Osteoblast (primary cell): ENCODE results near the gene THAP9. TPM values are rescaled to one million over a fixed set of nuclear protein-coding genes. Genes with fewer than 3 reads are reported as not detected.

Experiments
- DNase-seq: peaks from one replicate; pipeline ENCODE4 v3.0.0; 2011; ENCODE audit warnings: low spot score, mixed read lengths; ENCODE audit not compliant: insufficient read length; ENCODE audit errors: missing footprints
- H2AFZ ChIP-seq: 2 replicates; pipeline ENCODE4 v1.6.0; 2011; ENCODE audit warnings: mild to moderate bottlenecking, low read length
- H3K27ac ChIP-seq: 2 replicates; pipeline ENCODE4 v1.5.1; 2011; ENCODE audit warnings: mild to moderate bottlenecking, low read depth, low read length, moderate library complexity
- H3K27me3 ChIP-seq: 2 replicates; pipeline ENCODE4 v1.6.0; 2012; ENCODE audit warnings: mild to moderate bottlenecking, control low read depth, inconsistent platforms, low read length, moderate library complexity; ENCODE audit not compliant: insufficient read depth
- H3K36me3 ChIP-seq: 2 replicates; pipeline ENCODE4 v1.5.1; 2011; ENCODE audit warnings: mild to moderate bottlenecking, low read length, control low read depth, moderate library complexity; ENCODE audit not compliant: insufficient read depth
- H3K4me1 ChIP-seq: 2 replicates; pipeline ENCODE4 v1.5.1; 2011; ENCODE audit warnings: mild to moderate bottlenecking, low read length, control low read depth, moderate library complexity; ENCODE audit not compliant: insufficient read depth
- H3K4me2 ChIP-seq: 2 replicates; pipeline ENCODE4 v1.6.0; 2011; ENCODE audit warnings: mild to moderate bottlenecking, low read length; ENCODE audit not compliant: insufficient read depth
- H3K4me3 ChIP-seq: fragments of 200-600 bp; sonication (generic); 3 replicates; pipeline ENCODE4 v1.5.1; 2012; ENCODE audit warnings: mild to moderate bottlenecking, low read length, inconsistent platforms; ENCODE audit not compliant: insufficient read depth
- H3K79me2 ChIP-seq: 2 replicates; pipeline ENCODE4 v1.6.0; 2012; ENCODE audit warnings: mild to moderate bottlenecking, low read length, control low read depth, inconsistent platforms; ENCODE audit not compliant: insufficient read depth
- H3K9me3 ChIP-seq: 2 replicates; pipeline ENCODE4 v1.5.1; 2011; ENCODE audit warnings: low read depth, low read length, control low read depth
- H4K20me1 ChIP-seq: 2 replicates; pipeline ENCODE4 v1.6.0; 2012; ENCODE audit warnings: mild to moderate bottlenecking, low read length, control low read depth; ENCODE audit not compliant: insufficient read depth
- CTCF ChIP-seq: IDR thresholded peaks from 2 replicates; pipeline ENCODE4 v1.5.1; 2011; ENCODE audit warnings: mild to moderate bottlenecking, low read depth, low read length, moderate library complexity; ENCODE audit errors: extremely low read depth
- total RNA-seq: library from RNA; depleted of rRNA; stranded (reverse); fragments of >200 nt; gene quantifications from 2 replicates; pipeline ENCODE4 v1.2.3, GENCODE V29; 2012

Gene THAP9
- total RNA-seq, 1 donor: 3.3 TPM

- Histone ChIP-seq H3K79me2 (no peaks in the 10 kb centered on the region), H3K27ac (no peak overlapping the region), H3K4me1 (no peaks in the 10 kb centered on the region), H3K36me3 (peaks cover 7% of the 10 kb centered on the region), H3K9me3 (no peaks in the 10 kb centered on the region), H3K4me3 (no peak overlapping the region), H3K27me3 (no peaks in the 10 kb centered on the region), H3K4me2 (no peak overlapping the region), H2AFZ (no peak overlapping the region), H4K20me1 (no peaks in the 10 kb centered on the region)
- TF ChIP-seq CTCF: no peak
- no peak for DNase-seq
These were observed 38.9 kb downstream of the THAP9 start for GRCh38 chr4:82939414-82939813.

- Histone ChIP-seq H3K4me1 (peaks cover 3% of the 10 kb centered on the region), H4K20me1 (no peaks in the 10 kb centered on the region), H3K9me3 (no peaks in the 10 kb centered on the region), H3K27ac (no peak overlapping the region), H3K36me3 (no peaks in the 10 kb centered on the region), H3K4me2 (no peak overlapping the region), H3K27me3 (no peaks in the 10 kb centered on the region), H3K79me2 (no peaks in the 10 kb centered on the region), H2AFZ (no peak overlapping the region), H3K4me3 (no peak overlapping the region)
- no peak for TF ChIP-seq CTCF
- no peak for DNase-seq
These were observed 47.0 kb downstream of the THAP9 start for GRCh38 chr4:82947498-82947897.

GRCh38 chr4:82948647-82949204, 48.2 kb downstream of the THAP9 start:
- H3K4me3 ChIP-seq: no peak overlapping the region
- H3K36me3 ChIP-seq: no peaks in the 10 kb centered on the region
- H3K27ac ChIP-seq: peak overlapping the region; percentile 11
- no peak for DNase-seq
- H3K27me3 ChIP-seq: no peaks in the 10 kb centered on the region
- H3K4me1 ChIP-seq: peaks cover 3% of the 10 kb centered on the region
- H3K4me2 ChIP-seq: peak overlapping the region; percentile 2
- no peaks in the 10 kb centered on the region for H3K79me2 ChIP-seq
- no peak overlapping the region for H2AFZ ChIP-seq
- no peaks in the 10 kb centered on the region for H3K9me3 ChIP-seq
- no peaks in the 10 kb centered on the region for H4K20me1 ChIP-seq
- TF ChIP-seq CTCF: no peak

- Histone ChIP-seq H3K36me3 (no peaks in the 10 kb centered on the region), H3K4me1 (peaks cover 3% of the 10 kb centered on the region), H3K27ac (peak overlapping the region; percentile 34), H3K4me2 (no peak overlapping the region), H4K20me1 (no peaks in the 10 kb centered on the region), H3K79me2 (peaks cover 2% of the 10 kb centered on the region), H3K27me3 (no peaks in the 10 kb centered on the region), H2AFZ (no peak overlapping the region), H3K4me3 (no peak overlapping the region), H3K9me3 (no peaks in the 10 kb centered on the region)
- no peak for TF ChIP-seq CTCF
- DNase-seq: no peak
These were observed 50.7 kb downstream of the THAP9 start for GRCh38 chr4:82951196-82951595.
